ENCODE results near the gene TMEM255A. TPM values are rescaled to one million over a fixed set of nuclear protein-coding genes. Genes with fewer than 3 reads are reported as not detected.

TMEM255A gene
- total and polyA plus RNA-seq, 2 of the 13 experiments (the other 11 are each of a cell fraction or from before 2014, with no cell fraction given) = 0.13 to 0.40 TPM

- TF ChIP-seq EP300 (IDR thresholded peaks at IDR 0.05; ENCODE audit: low read depth in 2 of 2, low read length in 2 of 2) = peak in 1 of 2 experiments; percentile 87; a peak in 3 of 4 replicates
- TF ChIP-seq EP300 (CRISPR knock-in tag; IDR thresholded peaks at IDR 0.05; ENCODE audit: borderline replicate concordance) = peak; percentile 24; the same call in 1 of the 2 replicates
- TF ChIP-seq SALL1 (CRISPR knock-in tag; IDR thresholded peaks at IDR 0.05) = peak; percentile 80
- no peak for TF ChIP-seq NR3C1 (CRISPR knock-in tag; IDR thresholded peaks at IDR 0.05)
- TF ChIP-seq AHDC1 (CRISPR knock-in tag; IDR thresholded peaks at IDR 0.05; ENCODE audit: borderline replicate concordance) = peak; percentile 66; the same call in 1 of the 2 replicates
- TF ChIP-seq ZNF629 (CRISPR knock-in tag; conservative IDR thresholded peaks at IDR 0.05) = no peak
- no peak for TF ChIP-seq ZFP90 (CRISPR knock-in tag; IDR thresholded peaks at IDR 0.05; ENCODE audit: borderline replicate concordance)
- no peak for TF ChIP-seq SNRNP70 (IDR thresholded peaks at IDR 0.05; ENCODE audit: low read depth, low read length)
- TF ChIP-seq SAP130 (CRISPR knock-in tag; IDR thresholded peaks at IDR 0.05; ENCODE audit: low read depth) = peak; percentile 49; the same call in 1 of the 2 replicates
- peak; percentile 19; the same call in 1 of the 2 replicates for TF ChIP-seq ATF1 (CRISPR knock-in tag; IDR thresholded peaks at IDR 0.05)
- TF ChIP-seq MAFG (CRISPR knock-in tag; IDR thresholded peaks at IDR 0.05) = no peak
- no peak for TF ChIP-seq SIN3A (IDR thresholded peaks at IDR 0.05; ENCODE audit: borderline replicate concordance, low read depth, low read length)
- TF ChIP-seq MAX (IDR thresholded peaks at IDR 0.05) = 0 out of 2 replicates have a peak, but pooled peaks have one; percentile 42
- TF ChIP-seq POGK (CRISPR knock-in tag; conservative IDR thresholded peaks at IDR 0.05) = no peak
- no peak; the same call in 1 of the 2 replicates for TF ChIP-seq FOXO1 (CRISPR knock-in tag; IDR thresholded peaks at IDR 0.05)
- TF ChIP-seq TCF7 (IDR thresholded peaks at IDR 0.05; ENCODE audit: low read depth) = peak; percentile 90
- no peak for TF ChIP-seq ZNF280B (CRISPR knock-in tag; IDR thresholded peaks at IDR 0.05; ENCODE audit: borderline replicate concordance)
- TF ChIP-seq JUNB (CRISPR knock-in tag; IDR thresholded peaks at IDR 0.05; ENCODE audit: borderline replicate concordance) = no peak
Observed at GRCh38 chrX:120286733-120287512, 24.3 kb downstream of the TMEM255A start (continued).
